KMS-11 (cell line): Measurements from ENCODE around the gene PDIK1L.

ENCODE experiments used
- H2AFZ ChIP-seq: fragments of 200-600 bp; sonication (generic); 2 replicates; pipeline ENCODE4 v1.6.1; 2016; ENCODE audit warnings: antibody characterized with exemption, mixed run types, low read depth
- H3K27ac ChIP-seq: fragments of 200-600 bp; sonication (generic); 2 replicates; pipeline ENCODE4 v1.6.1; 2016; ENCODE audit warnings: mild to moderate bottlenecking, mixed run types
- H3K27me3 ChIP-seq: fragments of 200-600 bp; sonication (generic); 2 replicates; pipeline ENCODE4 v1.6.1; 2017; ENCODE audit warnings: mild to moderate bottlenecking, low read depth, mixed run types, moderate library complexity; ENCODE audit not compliant: insufficient read depth
- H3K36me3 ChIP-seq: fragments of 200-600 bp; sonication (generic); 2 replicates; pipeline ENCODE4 v1.6.1; 2017; ENCODE audit warnings: mild to moderate bottlenecking, mixed run types; ENCODE audit not compliant: insufficient read depth
- H3K4me1 ChIP-seq: fragments of 200-600 bp; sonication (generic); 2 replicates; pipeline ENCODE4 v1.6.1; 2016; ENCODE audit warnings: mild to moderate bottlenecking, low read depth, mixed run types; ENCODE audit not compliant: poor library complexity, severe bottlenecking
- H3K4me2 ChIP-seq: fragments of 200-600 bp; sonication (generic); 2 replicates; pipeline ENCODE4 v1.7.0; 2016; ENCODE audit warnings: mild to moderate bottlenecking, mixed run types
- H3K4me3 ChIP-seq: fragments of 200-600 bp; sonication (generic); IDR thresholded peaks from 2 replicates; pipeline ENCODE4 v1.6.1; 2017; ENCODE audit warnings: low read depth, low read length, mixed read lengths; ENCODE audit not compliant: insufficient read depth
- H3K79me2 ChIP-seq: fragments of 200-600 bp; sonication (generic); 2 replicates; pipeline ENCODE4 v1.6.1; 2016; ENCODE audit warnings: low read depth, mixed run types; ENCODE audit not compliant: insufficient read depth
- H3K9ac ChIP-seq: fragments of 200-600 bp; sonication (generic); 2 replicates; pipeline ENCODE4 v1.6.1; 2016; ENCODE audit warnings: mild to moderate bottlenecking, mixed run types
- H4K20me1 ChIP-seq: fragments of 200-600 bp; sonication (generic); 2 replicates; pipeline ENCODE4 v1.6.1; 2016; ENCODE audit warnings: mild to moderate bottlenecking, mixed run types; ENCODE audit not compliant: insufficient read depth
- CTCF ChIP-seq: fragments of 200-600 bp; sonication (generic); conservative IDR thresholded peaks from 2 replicates; pipeline ENCODE4 v1.6.1; 2017; ENCODE audit warnings: low read depth, mild to moderate bottlenecking, antibody characterized with exemption, low read length, moderate library complexity, mixed read lengths

The PDIK1L gene

GRCh38 chr1:26067432-26067911 is 44.2 kb upstream of the PDIK1L start, which contains the start of gene TRIM63:
Gene TRIM63 (minus strand): TSS chr1:26067630. CDS start chr1:26067494, 136 bp downstream.
- H2AFZ ChIP-seq, result no peak within 1 kb of the TSS
- peaks cover 4% of the 10 kb centered on the region; the same call in 1 of the 2 replicates for H3K27me3 ChIP-seq
- no peak within 1 kb of the TSS for H3K27ac ChIP-seq
- no peaks in the 10 kb centered on the region for H3K36me3 ChIP-seq
- TF ChIP-seq CTCF, result no peak
- no peak within 1 kb of the TSS for H3K9ac ChIP-seq
- H3K4me3 ChIP-seq, result no peak within 1 kb of the TSS
- H3K4me1 ChIP-seq, result no peaks in the 10 kb centered on the region
- H3K79me2 ChIP-seq, result no peaks in the 10 kb centered on the region
- no peaks in the 10 kb centered on the region for H4K20me1 ChIP-seq
- H3K4me2 ChIP-seq, result no peak within 1 kb of the TSS

GRCh38 chr1:26069941-26070295 is 41.7 kb upstream of the PDIK1L start:
- no peak overlapping the region for H3K27ac ChIP-seq
- H3K4me2 ChIP-seq, result no peak overlapping the region
- H2AFZ ChIP-seq, result no peak overlapping the region
- no peaks in the 10 kb centered on the region for H3K36me3 ChIP-seq
- no peaks in the 10 kb centered on the region for H3K4me1 ChIP-seq
- no peaks in the 10 kb centered on the region for H4K20me1 ChIP-seq
- H3K79me2 ChIP-seq, result no peaks in the 10 kb centered on the region
- no peak overlapping the region for H3K9ac ChIP-seq
- H3K27me3 ChIP-seq, result peaks cover 4% of the 10 kb centered on the region; the same call in 1 of the 2 replicates
- no peak overlapping the region for H3K4me3 ChIP-seq
- no peak for TF ChIP-seq CTCF

GRCh38 chr1:26070296-26070962 is 41.2 kb upstream of the PDIK1L start:
- no peaks in the 10 kb centered on the region for H3K4me1 ChIP-seq
- H3K9ac ChIP-seq, result no peak overlapping the region
- no peak overlapping the region for H3K4me2 ChIP-seq
- no peak overlapping the region for H3K27ac ChIP-seq
- TF ChIP-seq CTCF, result no peak
- no peaks in the 10 kb centered on the region for H3K36me3 ChIP-seq
- H4K20me1 ChIP-seq, result no peaks in the 10 kb centered on the region
- H2AFZ ChIP-seq, result no peak overlapping the region
- H3K4me3 ChIP-seq, result no peak overlapping the region
- H3K27me3 ChIP-seq, result peaks cover 4% of the 10 kb centered on the region; the same call in 1 of the 2 replicates
- H3K79me2 ChIP-seq, result no peaks in the 10 kb centered on the region

- no peak overlapping the region for H3K4me3 ChIP-seq
- no peaks in the 10 kb centered on the region for H4K20me1 ChIP-seq
- no peak overlapping the region for H3K4me2 ChIP-seq
- H3K36me3 ChIP-seq, result no peaks in the 10 kb centered on the region
- no peaks in the 10 kb centered on the region for H3K79me2 ChIP-seq
- TF ChIP-seq CTCF, result no peak
- H3K27me3 ChIP-seq, result peaks cover 4% of the 10 kb centered on the region; the same call in 1 of the 2 replicates
- no peak overlapping the region for H2AFZ ChIP-seq
- no peaks in the 10 kb centered on the region for H3K4me1 ChIP-seq
- H3K9ac ChIP-seq, result no peak overlapping the region
- H3K27ac ChIP-seq, result no peak overlapping the region
Observed at GRCh38 chr1:26070963-26071342, 40.7 kb upstream of the PDIK1L start.
